Smooth muscle cell (in vitro differentiated cells): Measurements from ENCODE around the gene NAP1L1. TPM values are rescaled to one million over a fixed set of nuclear protein-coding genes. Genes with fewer than 3 reads are reported as not detected.

ENCODE experiments used
- DNase-seq: peaks from one replicate; lab custom pipeline; 2025; ENCODE audit not compliant: unreplicated experiment; lab: John Stamatoyannopoulos, UW
- H2AFZ ChIP-seq: fragments of 200-600 bp; sonication (generic); 2 replicates; pipeline ENCODE4 v1.6.0; 2016; ENCODE audit warnings: antibody characterized with exemption, low read depth, mild to moderate bottlenecking
- H3F3A ChIP-seq: fragments of 200-600 bp; sonication (generic); 2 replicates; pipeline ENCODE4 v1.6.0; 2017; ENCODE audit warnings: antibody characterized with exemption, low read depth
- H3K27ac ChIP-seq: fragments of 200-600 bp; sonication (generic); 2 replicates; pipeline ENCODE4 v1.5.1; 2016; ENCODE audit warnings: low read depth, mild to moderate bottlenecking
- H3K27me3 ChIP-seq: fragments of 200-600 bp; sonication (generic); 2 replicates; pipeline ENCODE4 v1.6.1; 2016; ENCODE audit warnings: low read depth, mild to moderate bottlenecking
- H3K36me3 ChIP-seq: fragments of 200-600 bp; sonication (generic); 2 replicates; pipeline ENCODE4 v1.5.1; 2016; ENCODE audit warnings: low read depth
- H3K4me1 ChIP-seq: fragments of 200-600 bp; sonication (generic); 2 replicates; pipeline ENCODE4 v1.5.1; 2016; ENCODE audit warnings: low read depth
- H3K4me2 ChIP-seq: fragments of 200-600 bp; sonication (generic); 2 replicates; pipeline ENCODE4 v1.6.0; 2016; ENCODE audit warnings: mild to moderate bottlenecking
- H3K4me3 ChIP-seq: fragments of 200-600 bp; sonication (generic); 2 replicates; pipeline ENCODE4 v1.5.1; 2016; ENCODE audit warnings: mild to moderate bottlenecking
- H3K79me2 ChIP-seq: fragments of 200-600 bp; sonication (generic); 2 replicates; pipeline ENCODE4 v1.6.0; 2016; ENCODE audit warnings: low read depth, mild to moderate bottlenecking
- H3K9ac ChIP-seq: fragments of 200-600 bp; sonication (generic); 2 replicates; pipeline ENCODE4 v1.6.0; 2016; ENCODE audit warnings: low read depth
- H3K9me3 ChIP-seq: fragments of 200-600 bp; sonication (generic); replicated peaks from 2 replicates; pipeline ENCODE4 v1.5.1; 2016; ENCODE audit warnings: low read depth
- H4K20me1 ChIP-seq: fragments of 200-600 bp; sonication (generic); 2 replicates; pipeline ENCODE4 v1.6.0; 2016; ENCODE audit warnings: low read depth
- CTCF ChIP-seq: fragments of 200-600 bp; sonication (generic); IDR thresholded peaks from 2 replicates; pipeline ENCODE4 v1.5.1; 2017; ENCODE audit warnings: borderline replicate concordance, mild to moderate bottlenecking, antibody characterized with exemption; ENCODE audit not compliant: insufficient read depth, poor library complexity, severe bottlenecking
- WGBS: methylation state at CpG from one replicate; pipeline ENCODE4 v1.1.7; 2016; ENCODE audit warnings: low lambda C conversion rate; 5-methylcytosine and 5-hydroxymethylcytosine counted together
- polyA plus RNA-seq: library from polyadenylated mRNA; unstranded; fragments of >200 nt; fragmentation: Nextera tagmentation; extraction: Ambion mirVana; gene quantifications from 2 replicates; pipeline ENCODE4 v1.2.1, GENCODE V29; 2016
- total RNA-seq: library from RNA; depleted of rRNA; stranded (reverse); fragments of >200 nt; gene quantifications from 2 replicates; pipeline ENCODE4 v1.2.3, GENCODE V29; 2014

NAP1L1 gene
- total and polyA plus RNA-seq, 2 experiments from 2014 or later = 110 to 221 TPM

GRCh38 chr12:76123259-76124212, 39.1 kb upstream of the NAP1L1 start:
- peak overlapping the region; percentile 14 for H2AFZ ChIP-seq
- H3F3A ChIP-seq = peaks cover 3% of the 10 kb centered on the region
- H4K20me1 ChIP-seq = no peaks in the 10 kb centered on the region
- 62% methylated on average over 4 of the region's 4 CpGs for WGBS
- H3K36me3 ChIP-seq = no peaks in the 10 kb centered on the region
- H3K4me2 ChIP-seq = peak overlapping the region; percentile 28
- no peaks in the 10 kb centered on the region for H3K9me3 ChIP-seq
- TF ChIP-seq CTCF = no peak
- DNase-seq = no peak
- no peaks in the 10 kb centered on the region for H3K27me3 ChIP-seq
- no peaks in the 10 kb centered on the region for H3K79me2 ChIP-seq
- H3K27ac ChIP-seq = peak overlapping the region; percentile 40
- H3K4me3 ChIP-seq = no peak overlapping the region
- no peak overlapping the region for H3K9ac ChIP-seq
- peaks cover 6% of the 10 kb centered on the region for H3K4me1 ChIP-seq

- Histone ChIP-seq H3K4me2 (no peak overlapping the region), H3K36me3 (no peaks in the 10 kb centered on the region), H3K4me1 (peaks cover 6% of the 10 kb centered on the region), H3K79me2 (no peaks in the 10 kb centered on the region), H4K20me1 (no peaks in the 10 kb centered on the region), H3K27me3 (no peaks in the 10 kb centered on the region), H3K9me3 (no peaks in the 10 kb centered on the region), H3K27ac (no peak overlapping the region), H3K4me3 (no peak overlapping the region), H3K9ac (no peak overlapping the region), H3F3A (peaks cover 3% of the 10 kb centered on the region), H2AFZ (no peak overlapping the region)
- 84% methylated on average over 6 of the region's 6 CpGs for WGBS
- no peak for DNase-seq
- TF ChIP-seq CTCF = no peak
Observed at GRCh38 chr12:76119887-76120286, 35.4 kb upstream of the NAP1L1 start.

DNA sequence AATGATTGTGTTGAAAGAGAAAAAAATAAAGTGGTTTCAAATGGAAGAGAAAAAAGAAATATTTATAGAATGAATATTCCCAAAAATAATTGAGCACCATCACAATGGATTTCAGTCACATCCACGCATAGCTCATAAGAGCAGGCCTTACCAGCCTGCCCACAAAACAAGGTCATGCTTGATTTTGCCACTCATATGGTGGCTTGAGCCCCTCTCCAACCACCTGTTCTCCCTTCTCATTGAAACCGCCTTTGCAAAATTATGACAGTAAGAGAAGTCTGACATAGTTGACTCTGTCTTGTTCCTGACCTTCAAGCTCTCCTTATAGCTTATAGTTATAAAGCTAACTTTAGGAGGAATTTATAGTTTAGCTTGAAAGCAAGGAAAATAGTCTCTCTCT, 33.3 kb upstream of the NAP1L1 start:
- no peak overlapping the region for H3K4me2 ChIP-seq
- H4K20me1 ChIP-seq = no peaks in the 10 kb centered on the region
- no peaks in the 10 kb centered on the region for H3K4me1 ChIP-seq
- H3K9me3 ChIP-seq = no peaks in the 10 kb centered on the region
- no peak overlapping the region for H3K27ac ChIP-seq
- H3K27me3 ChIP-seq = no peaks in the 10 kb centered on the region
- no peak overlapping the region for H3K9ac ChIP-seq
- no peaks in the 10 kb centered on the region for H3F3A ChIP-seq
- no peak for DNase-seq
- TF ChIP-seq CTCF = no peak
- H3K36me3 ChIP-seq = no peaks in the 10 kb centered on the region
- no peak overlapping the region for H2AFZ ChIP-seq
- H3K4me3 ChIP-seq = no peak overlapping the region
- no peaks in the 10 kb centered on the region for H3K79me2 ChIP-seq
- WGBS = 94% methylated on average over 2 of the region's 2 CpGs
